GM19240 (cell line): ENCODE results near the gene ADCY7.

Experiments
- DNase-seq: peaks from one replicate; pipeline ENCODE4 v3.0.0; 2011; ENCODE audit warnings: low spot score; ENCODE audit not compliant: insufficient read length

The ADCY7 gene

GRCh38 chr16:50297301-50298074, 31.1 kb downstream of the ADCY7 start:
- DNase-seq, result no peak

DNA sequence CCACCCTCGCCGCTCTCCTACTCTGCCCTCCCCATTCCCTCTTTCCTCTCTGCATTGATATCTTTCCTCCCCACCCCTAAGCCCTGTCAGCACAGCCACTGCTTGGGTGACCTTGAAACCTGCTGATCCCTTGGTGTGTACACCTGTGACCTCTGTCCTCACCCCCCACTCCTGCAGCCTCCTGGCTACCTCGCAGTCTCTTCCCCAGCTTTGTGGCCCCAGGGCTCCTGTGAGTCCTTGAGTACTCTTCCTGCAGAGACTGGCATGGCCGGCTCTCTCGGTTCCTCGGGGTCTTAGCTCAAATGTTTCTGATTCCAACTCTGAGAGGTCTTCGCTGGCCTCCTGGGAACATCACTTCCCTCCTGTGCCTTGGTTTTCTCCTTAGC, 31.7 kb downstream of the ADCY7 start:
- no peak for DNase-seq

GRCh38 chr16:50298591-50299507, 32.5 kb downstream of the ADCY7 start:
- no peak for DNase-seq

DNA sequence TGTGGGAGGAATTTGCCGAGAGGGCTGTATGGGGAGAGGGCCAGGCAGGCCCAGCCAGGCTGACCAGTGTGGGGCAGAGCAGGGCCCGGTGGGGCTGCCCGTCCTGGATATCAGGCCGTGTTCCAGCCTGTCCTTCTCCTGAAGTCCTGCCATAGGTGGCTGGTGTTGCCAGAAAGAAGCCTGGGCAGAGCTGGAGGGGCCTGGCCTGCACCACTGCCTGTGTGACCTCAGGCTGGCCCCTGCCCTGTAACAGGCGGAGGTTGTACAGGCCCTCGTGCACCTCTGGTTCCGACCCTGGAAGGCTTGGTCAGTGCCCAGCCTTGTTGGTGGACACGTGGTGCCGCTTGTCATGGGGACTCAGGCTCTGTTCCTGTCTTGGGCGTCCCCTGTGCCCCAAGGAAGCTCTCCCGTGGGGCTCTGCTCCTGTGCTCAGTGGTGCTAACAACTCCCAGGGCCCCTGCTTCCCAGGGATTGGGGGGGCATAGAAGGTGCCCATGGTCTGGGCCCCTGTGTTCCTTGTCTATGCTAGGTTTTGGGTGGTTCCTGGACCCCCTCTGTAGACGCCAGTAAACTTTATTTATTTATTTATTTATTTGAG, 33.3 kb downstream of the ADCY7 start:
- DNase-seq, result no peak

GRCh38 chr16:50300942-50301625, 34.7 kb downstream of the ADCY7 start:
- no peak for DNase-seq

GRCh38 chr16:50301626-50302471, 35.5 kb downstream of the ADCY7 start:
- DNase-seq, result no peak

- no peak for DNase-seq
These were observed 36.2 kb downstream of the ADCY7 start for GRCh38 chr16:50302472-50303005.

DNA sequence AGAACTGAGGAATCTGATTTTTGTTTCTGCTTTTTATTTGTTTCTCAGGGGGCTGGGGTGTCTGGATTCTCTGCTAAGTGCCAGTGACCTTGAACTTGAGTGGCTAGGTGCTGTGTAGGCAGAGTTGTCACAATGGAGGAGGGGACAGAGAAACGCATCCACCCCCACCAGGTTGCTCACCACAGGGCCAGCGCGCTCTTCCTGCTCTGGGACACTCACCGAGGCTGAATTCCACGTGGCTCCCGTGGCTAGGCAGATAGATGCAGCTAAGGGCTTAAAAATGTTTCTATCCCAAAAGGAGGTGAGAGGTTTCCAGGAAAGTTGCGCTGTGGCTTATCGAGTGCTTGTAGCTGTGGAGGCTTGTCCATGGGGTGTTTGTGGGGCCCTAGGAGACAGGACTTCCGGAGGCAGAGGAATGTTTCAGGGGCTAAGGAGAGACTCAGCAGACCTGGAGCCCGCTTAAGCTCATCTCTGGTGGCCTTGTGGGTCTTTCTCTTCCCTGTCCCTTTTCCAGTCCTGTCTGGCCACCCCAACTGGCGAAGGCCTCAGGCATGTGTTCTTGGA, 36.8 kb downstream of the ADCY7 start:
- no peak for DNase-seq

- DNase-seq, result no peak
These were observed 37.5 kb downstream of the ADCY7 start for GRCh38 chr16:50303605-50304466.

GRCh38 chr16:50304467-50305440, 38.4 kb downstream of the ADCY7 start:
- no peak for DNase-seq

DNA sequence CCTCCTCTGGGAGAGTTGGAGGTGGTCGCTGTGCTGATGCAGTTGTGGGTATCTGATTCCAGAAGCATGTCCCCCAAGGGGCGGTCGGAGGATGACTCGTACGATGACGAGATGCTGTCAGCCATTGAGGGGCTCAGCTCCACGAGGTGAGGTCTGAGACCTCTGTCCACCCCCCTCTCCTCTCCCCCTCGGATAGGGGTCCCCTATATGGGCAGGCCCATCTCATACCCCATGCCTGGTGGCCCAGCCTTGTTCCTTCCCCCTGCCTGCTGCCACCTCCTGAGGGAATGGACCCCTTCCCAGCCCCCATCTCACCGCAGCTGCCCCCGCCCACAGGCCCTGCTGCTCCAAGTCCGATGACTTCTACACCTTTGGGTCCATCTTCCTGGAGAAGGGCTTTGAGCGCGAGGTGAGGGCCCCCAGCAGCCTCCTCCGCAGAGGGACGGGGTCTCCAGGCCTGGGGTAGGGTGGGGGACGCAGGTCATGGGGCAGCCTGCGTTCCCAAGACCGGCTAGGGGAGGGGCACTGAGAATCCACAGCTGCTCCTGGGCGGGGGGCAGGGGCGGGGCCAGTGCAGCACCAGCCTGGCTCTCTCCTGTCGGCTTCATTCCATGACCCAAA, 39.2 kb downstream of the ADCY7 start:
- no peak for DNase-seq

- no peak for DNase-seq
These were observed 39.9 kb downstream of the ADCY7 start for GRCh38 chr16:50306287-50306686.

DNA sequence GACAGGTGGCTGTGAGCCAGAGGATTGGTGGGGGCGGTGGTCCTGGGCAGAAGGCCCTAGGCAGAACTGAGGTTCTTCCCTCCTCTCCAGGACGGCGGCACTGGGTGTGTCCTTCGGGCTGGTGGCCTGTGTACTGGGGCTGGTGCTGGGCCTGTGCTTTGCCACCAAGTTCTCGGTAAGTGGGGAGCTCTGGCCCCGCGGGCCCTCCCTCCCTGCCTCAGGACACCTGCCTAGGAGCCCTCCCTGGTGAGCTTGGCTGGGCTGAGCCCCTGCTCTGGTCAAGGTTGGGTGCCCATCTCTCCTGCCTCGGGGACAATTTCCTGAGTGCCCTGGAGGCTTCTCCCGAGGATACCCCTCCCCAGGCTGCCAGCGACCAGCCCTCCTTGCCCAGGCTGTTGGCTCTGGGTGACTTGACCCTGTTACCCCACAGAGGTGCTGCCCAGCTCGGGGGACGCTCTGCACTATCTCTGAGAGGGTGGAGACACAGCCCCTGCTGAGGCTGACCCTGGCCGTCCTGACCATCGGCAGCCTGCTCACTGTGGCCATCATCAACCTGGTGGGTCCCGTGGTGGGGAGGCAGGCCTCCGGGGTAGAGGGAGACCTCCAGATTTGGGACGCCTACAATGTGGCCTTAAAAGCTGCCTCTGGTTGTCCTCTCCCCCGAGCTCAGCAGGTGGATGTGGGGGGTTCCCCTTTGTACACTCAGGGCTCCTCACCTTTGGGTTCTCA, 42.0 kb downstream of the ADCY7 start:
- no peak for DNase-seq

DNA sequence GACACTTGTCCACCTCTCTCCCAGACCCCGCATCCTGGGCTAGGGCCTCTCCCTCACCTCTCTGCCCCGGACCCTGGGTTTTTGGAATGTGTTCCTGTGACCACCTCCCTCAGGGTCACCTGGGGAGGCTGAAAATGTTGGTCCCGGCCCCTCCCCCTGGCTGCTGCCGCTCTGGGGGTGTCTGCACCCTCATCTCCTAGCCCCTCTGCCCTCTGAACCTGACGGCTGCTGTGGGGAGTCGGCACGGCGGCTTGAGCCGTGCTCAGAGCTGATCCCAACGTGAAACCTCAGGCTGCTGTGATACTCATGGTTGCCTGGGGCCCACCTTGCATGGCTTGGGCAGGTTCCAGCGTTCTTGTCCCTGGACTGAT, 42.8 kb downstream of the ADCY7 start:
- DNase-seq, result no peak

- DNase-seq, result no peak
These were observed 43.4 kb downstream of the ADCY7 start for GRCh38 chr16:50309527-50310307.
